ENCODE data around the gene LCN12.

DNA sequence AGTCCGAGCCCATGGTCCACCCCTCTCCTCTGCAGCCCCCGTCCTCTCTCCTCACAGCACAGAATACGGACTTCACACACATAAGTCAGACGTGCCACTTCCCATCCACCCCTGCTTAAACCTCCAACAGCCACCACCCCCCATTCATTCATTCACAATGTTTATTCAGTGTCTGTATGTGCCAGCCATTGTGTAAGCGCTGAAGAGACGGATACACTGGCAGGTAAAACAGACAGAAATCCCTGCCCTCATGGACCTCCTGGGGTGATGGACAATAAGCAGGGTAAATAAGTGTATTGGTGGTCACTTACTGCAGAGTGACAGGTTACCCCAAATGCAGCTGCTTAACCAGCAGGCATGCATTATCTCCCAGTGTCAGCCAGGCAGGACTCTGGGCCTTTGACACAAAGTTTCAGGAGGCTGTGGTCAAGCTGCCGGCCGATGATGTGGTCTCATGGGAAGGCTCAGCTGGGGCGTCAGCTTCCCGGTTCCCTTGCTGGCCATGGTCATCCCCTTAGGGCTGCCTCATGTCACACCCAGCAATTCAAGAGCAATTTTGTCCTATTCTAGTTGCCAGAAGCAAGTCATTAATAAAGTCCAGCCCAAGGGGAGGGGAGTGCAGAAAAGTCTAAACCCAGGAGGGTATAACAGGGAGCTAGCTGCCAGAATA lies 38.3 kb downstream of the LCN12 start:
- no peak for TF ChIP-seq CTCF (IDR thresholded peaks at IDR 0.05; ENCODE audit: insufficient read depth, low read depth, low read length)
- no peak for TF ChIP-seq EZH2 (IDR thresholded peaks at IDR 0.05; ENCODE audit: insufficient read depth, low read length)

Measured in astrocyte (in vitro differentiated cells and primary cell).